Measurements from ENCODE around the gene DNAH2. TPM values are rescaled to one million over a fixed set of nuclear protein-coding genes. Genes with fewer than 3 reads are reported as not detected.

Gene DNAH2
- total RNA-seq, 1 donor, result under 0.01 TPM

- Histone ChIP-seq H3K9me3 (ENCODE audit: low read depth, low read length) (no peaks in the 10 kb centered on the region), H3K4me1 (ENCODE audit: insufficient read depth, low read length) (peaks cover 30% of the 10 kb centered on the region), H3K27me3 (ENCODE audit: insufficient read depth, low read length) (no peaks in the 10 kb centered on the region), H3K4me3 (ENCODE audit: low read length) (peak overlapping the region; percentile 100)
Measured at GRCh38 chr17:7688808-7689316, 28.7 kb upstream of the DNAH2 start.

- no peaks in the 10 kb centered on the region for H3K9me3 ChIP-seq (ENCODE audit: low read depth, low read length)
- H3K27me3 ChIP-seq (ENCODE audit: insufficient read depth, low read length), result no peaks in the 10 kb centered on the region
- no peaks in the 10 kb centered on the region for H3K4me1 ChIP-seq (ENCODE audit: insufficient read depth, low read length)
- H3K4me3 ChIP-seq (ENCODE audit: low read length), result no peak overlapping the region
Measured at GRCh38 chr17:7695586-7695985, 22.0 kb upstream of the DNAH2 start.

- no peaks in the 10 kb centered on the region for H3K27me3 ChIP-seq (ENCODE audit: insufficient read depth, low read length)
- no peaks in the 10 kb centered on the region for H3K4me1 ChIP-seq (ENCODE audit: insufficient read depth, low read length)
- no peaks in the 10 kb centered on the region for H3K9me3 ChIP-seq (ENCODE audit: low read depth, low read length)
Measured at GRCh38 chr17:7697828-7698588, 19.5 kb upstream of the DNAH2 start.

GRCh38 chr17:7700510-7700909 lies 17.0 kb upstream of the DNAH2 start:
- Histone ChIP-seq H3K9me3 (ENCODE audit: low read depth, low read length) (no peaks in the 10 kb centered on the region), H3K4me1 (ENCODE audit: insufficient read depth, low read length) (peaks cover 9% of the 10 kb centered on the region), H3K4me3 (ENCODE audit: low read length) (no peak overlapping the region), H3K27me3 (ENCODE audit: insufficient read depth, low read length) (peaks cover 15% of the 10 kb centered on the region)

More at GRCh38 chr17:7697828-7698588, 19.5 kb upstream of the DNAH2 start:
- H3K4me3 ChIP-seq (ENCODE audit: low read length), result no peak overlapping the region

- H3K27me3 ChIP-seq (ENCODE audit: insufficient read depth, low read length), result peaks cover 27% of the 10 kb centered on the region
- no peaks in the 10 kb centered on the region for H3K9me3 ChIP-seq (ENCODE audit: low read depth, low read length)
- peaks cover 9% of the 10 kb centered on the region for H3K4me1 ChIP-seq (ENCODE audit: insufficient read depth, low read length)
- H3K4me3 ChIP-seq (ENCODE audit: low read length), result no peak overlapping the region
Measured at GRCh38 chr17:7701681-7702080, 15.9 kb upstream of the DNAH2 start.

- Histone ChIP-seq H3K9me3 (ENCODE audit: low read depth, low read length) (no peaks in the 10 kb centered on the region), H3K27me3 (ENCODE audit: insufficient read depth, low read length) (peaks cover 32% of the 10 kb centered on the region), H3K4me1 (ENCODE audit: insufficient read depth, low read length) (peaks cover 9% of the 10 kb centered on the region), H3K4me3 (ENCODE audit: low read length) (no peak overlapping the region)
Measured at GRCh38 chr17:7702776-7703175, 14.8 kb upstream of the DNAH2 start.

- Histone ChIP-seq H3K4me1 (ENCODE audit: insufficient read depth, low read length) (peaks cover 9% of the 10 kb centered on the region), H3K27me3 (ENCODE audit: insufficient read depth, low read length) (peaks cover 32% of the 10 kb centered on the region), H3K4me3 (ENCODE audit: low read length) (no peak overlapping the region), H3K9me3 (ENCODE audit: low read depth, low read length) (no peaks in the 10 kb centered on the region)
Measured at GRCh38 chr17:7703584-7704479, 13.7 kb upstream of the DNAH2 start.

- H3K4me3 ChIP-seq (ENCODE audit: low read length), result no peak within 1 kb of the TSS
Measured at GRCh38 chr17:7704601-7705268, 12.8 kb upstream of the DNAH2 start, which contains the start of gene EFNB3. TSS of gene EFNB3 (plus strand) at chr17:7705202. CDS start at chr17:7705599, 397 bp downstream.

GRCh38 chr17:7705269-7706255 lies 12.0 kb upstream of the DNAH2 start:
- Histone ChIP-seq H3K27me3 (ENCODE audit: insufficient read depth, low read length) (peaks cover 32% of the 10 kb centered on the region), H3K4me1 (ENCODE audit: insufficient read depth, low read length) (peaks cover 15% of the 10 kb centered on the region), H3K9me3 (ENCODE audit: low read depth, low read length) (no peaks in the 10 kb centered on the region), H3K4me3 (ENCODE audit: low read length) (no peak overlapping the region)

More at GRCh38 chr17:7704601-7705268, 12.8 kb upstream of the DNAH2 start, which contains the start of gene EFNB3:
- peaks cover 32% of the 10 kb centered on the region for H3K27me3 ChIP-seq (ENCODE audit: insufficient read depth, low read length)
- H3K4me1 ChIP-seq (ENCODE audit: insufficient read depth, low read length), result peaks cover 9% of the 10 kb centered on the region
- no peaks in the 10 kb centered on the region for H3K9me3 ChIP-seq (ENCODE audit: low read depth, low read length)

GRCh38 chr17:7706631-7707354 lies 10.8 kb upstream of the DNAH2 start:
- H3K27me3 ChIP-seq (ENCODE audit: insufficient read depth, low read length), result peaks cover 34% of the 10 kb centered on the region
- H3K4me1 ChIP-seq (ENCODE audit: insufficient read depth, low read length), result peaks cover 23% of the 10 kb centered on the region
- H3K4me3 ChIP-seq (ENCODE audit: low read length), result no peak overlapping the region
- no peaks in the 10 kb centered on the region for H3K9me3 ChIP-seq (ENCODE audit: low read depth, low read length)

GRCh38 chr17:7707446-7707845 lies 10.1 kb upstream of the DNAH2 start:
- Histone ChIP-seq H3K27me3 (ENCODE audit: insufficient read depth, low read length) (peaks cover 35% of the 10 kb centered on the region), H3K4me3 (ENCODE audit: low read length) (no peak overlapping the region), H3K9me3 (ENCODE audit: low read depth, low read length) (no peaks in the 10 kb centered on the region), H3K4me1 (ENCODE audit: insufficient read depth, low read length) (peaks cover 23% of the 10 kb centered on the region)

GRCh38 chr17:7707858-7708750 lies 9.4 kb upstream of the DNAH2 start:
- H3K9me3 ChIP-seq (ENCODE audit: low read depth, low read length), result no peaks in the 10 kb centered on the region
- peaks cover 23% of the 10 kb centered on the region for H3K4me1 ChIP-seq (ENCODE audit: insufficient read depth, low read length)
- H3K4me3 ChIP-seq (ENCODE audit: low read length), result no peak overlapping the region
- peaks cover 35% of the 10 kb centered on the region for H3K27me3 ChIP-seq (ENCODE audit: insufficient read depth, low read length)
